BE2C (cell line): ENCODE results near the gene TBC1D4.

Experiments used
- DNase-seq: peaks from one replicate; pipeline ENCODE4 v3.0.0-alpha.2; 2020
- H3K27me3 ChIP-seq: fragments of 250-450 bp; sonication (Bioruptor Pico); 2 replicates; pipeline ENCODE4 v1.5.1; 2020; ENCODE audit warnings: mild to moderate bottlenecking
- H3K36me3 ChIP-seq: fragments of 250-450 bp; sonication (Bioruptor Pico); 2 replicates; pipeline ENCODE4 v1.5.1; 2020; ENCODE audit warnings: mild to moderate bottlenecking
- H3K4me1 ChIP-seq: fragments of 250-450 bp; sonication (Bioruptor Pico); 2 replicates; pipeline ENCODE4 v1.5.1; 2020
- H3K4me3 ChIP-seq: 2 replicates; pipeline ENCODE4 v1.5.1; 2011; ENCODE audit warnings: low read depth, low read length
- H3K9me3 ChIP-seq: fragments of 250-450 bp; sonication (Bioruptor Pico); 2 replicates; pipeline ENCODE4 v1.5.1; 2020
- TF ChIP-seq, protein P1 (sequence below): IDR thresholded peaks from 2 replicates; pipeline ENCODE4 v1.5.1; 2012; ENCODE audit warnings: mild to moderate bottlenecking, low read depth, low read length

The TBC1D4 gene

GRCh38 chr13:75333103-75333502 lies 148.9 kb downstream of the TBC1D4 start:
- TF ChIP-seq, protein P1, sequence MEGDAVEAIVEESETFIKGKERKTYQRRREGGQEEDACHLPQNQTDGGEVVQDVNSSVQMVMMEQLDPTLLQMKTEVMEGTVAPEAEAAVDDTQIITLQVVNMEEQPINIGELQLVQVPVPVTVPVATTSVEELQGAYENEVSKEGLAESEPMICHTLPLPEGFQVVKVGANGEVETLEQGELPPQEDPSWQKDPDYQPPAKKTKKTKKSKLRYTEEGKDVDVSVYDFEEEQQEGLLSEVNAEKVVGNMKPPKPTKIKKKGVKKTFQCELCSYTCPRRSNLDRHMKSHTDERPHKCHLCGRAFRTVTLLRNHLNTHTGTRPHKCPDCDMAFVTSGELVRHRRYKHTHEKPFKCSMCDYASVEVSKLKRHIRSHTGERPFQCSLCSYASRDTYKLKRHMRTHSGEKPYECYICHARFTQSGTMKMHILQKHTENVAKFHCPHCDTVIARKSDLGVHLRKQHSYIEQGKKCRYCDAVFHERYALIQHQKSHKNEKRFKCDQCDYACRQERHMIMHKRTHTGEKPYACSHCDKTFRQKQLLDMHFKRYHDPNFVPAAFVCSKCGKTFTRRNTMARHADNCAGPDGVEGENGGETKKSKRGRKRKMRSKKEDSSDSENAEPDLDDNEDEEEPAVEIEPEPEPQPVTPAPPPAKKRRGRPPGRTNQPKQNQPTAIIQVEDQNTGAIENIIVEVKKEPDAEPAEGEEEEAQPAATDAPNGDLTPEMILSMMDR = no peak
- DNase-seq = no peak
- Histone ChIP-seq H3K4me3 (no peak overlapping the region), H3K4me1 (no peaks in the 10 kb centered on the region), H3K36me3 (peaks cover 31% of the 10 kb centered on the region), H3K27me3 (no peaks in the 10 kb centered on the region; the same call in 1 of the 2 replicates), H3K9me3 (no peaks in the 10 kb centered on the region)

- TF ChIP-seq, protein P1 = no peak
- DNase-seq = no peak
- Histone ChIP-seq H3K36me3 (peaks cover 22% of the 10 kb centered on the region), H3K4me3 (no peak overlapping the region), H3K4me1 (peaks cover under 1% of the 10 kb centered on the region), H3K9me3 (no peaks in the 10 kb centered on the region), H3K27me3 (no peaks in the 10 kb centered on the region; the same call in 1 of the 2 replicates)
Measured at GRCh38 chr13:75331792-75332349, 150.1 kb downstream of the TBC1D4 start.

GRCh38 chr13:75330770-75331169 lies 151.2 kb downstream of the TBC1D4 start:
- H3K27me3 ChIP-seq = no peaks in the 10 kb centered on the region; the same call in 1 of the 2 replicates
- H3K36me3 ChIP-seq = peaks cover 15% of the 10 kb centered on the region
- H3K9me3 ChIP-seq = no peaks in the 10 kb centered on the region
- TF ChIP-seq, protein P1 = no peak
- H3K4me3 ChIP-seq = no peak overlapping the region
- no peak for DNase-seq
- H3K4me1 ChIP-seq = peaks cover 8% of the 10 kb centered on the region

DNA sequence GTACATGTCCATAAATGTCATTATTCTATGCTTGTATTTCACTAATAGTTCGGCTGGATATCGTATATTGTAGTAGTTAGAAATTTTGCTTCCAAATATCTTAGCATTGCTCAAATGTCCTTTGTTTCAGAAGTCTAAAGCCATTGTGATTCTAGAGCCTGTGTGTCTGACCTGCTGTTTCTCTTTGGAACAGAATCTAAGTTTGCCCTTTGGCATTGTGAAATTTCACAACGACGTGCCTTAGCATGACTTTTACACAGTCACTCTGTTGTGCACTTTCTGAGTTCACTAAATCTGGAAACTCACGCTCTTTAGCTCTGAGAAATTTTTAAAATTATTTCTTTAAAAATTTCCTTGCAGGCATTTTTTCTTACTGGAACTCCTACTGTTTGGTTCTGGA lies 152.2 kb downstream of the TBC1D4 start:
- Histone ChIP-seq H3K27me3 (no peaks in the 10 kb centered on the region; the same call in 1 of the 2 replicates), H3K4me3 (no peak overlapping the region), H3K36me3 (peaks cover 12% of the 10 kb centered on the region), H3K9me3 (no peaks in the 10 kb centered on the region), H3K4me1 (peaks cover 8% of the 10 kb centered on the region)
- DNase-seq = no peak
- TF ChIP-seq, protein P1 = no peak

GRCh38 chr13:75329097-75329496 lies 152.9 kb downstream of the TBC1D4 start:
- DNase-seq = no peak
- no peak overlapping the region for H3K4me3 ChIP-seq
- H3K36me3 ChIP-seq = peaks cover 16% of the 10 kb centered on the region
- H3K4me1 ChIP-seq = peaks cover 8% of the 10 kb centered on the region
- H3K27me3 ChIP-seq = no peaks in the 10 kb centered on the region; the same call in 1 of the 2 replicates
- H3K9me3 ChIP-seq = no peaks in the 10 kb centered on the region
- TF ChIP-seq, protein P1 = no peak

GRCh38 chr13:75327135-75327510 lies 154.8 kb downstream of the TBC1D4 start:
- TF ChIP-seq, protein P1 = no peak
- Histone ChIP-seq H3K9me3 (no peaks in the 10 kb centered on the region), H3K27me3 (no peaks in the 10 kb centered on the region; the same call in 1 of the 2 replicates), H3K4me1 (peaks cover 8% of the 10 kb centered on the region), H3K36me3 (peaks cover 22% of the 10 kb centered on the region), H3K4me3 (no peak overlapping the region)
- DNase-seq = no peak
